ENCODE results near the gene ALDH1B1.
"Not testable (repeated sequence)": the region's sequence is repeated elsewhere in the genome, so short reads cannot be mapped to it uniquely, and the experiment has no call there.

The ALDH1B1 gene

GRCh38 chr9:38387751-38388150 is 4.8 kb upstream of the ALDH1B1 start:
- DNase-seq (ENCODE audit: low read depth) = no peak

GRCh38 chr9:38388283-38389223 is 3.9 kb upstream of the ALDH1B1 start:
- peak; percentile 23 for DNase-seq (ENCODE audit: low read depth)

- DNase-seq (ENCODE audit: low read depth) = no peak
Measured at GRCh38 chr9:38389313-38389712, 3.2 kb upstream of the ALDH1B1 start.

GRCh38 chr9:38390442-38390841 is 2.1 kb upstream of the ALDH1B1 start:
- DNase-seq (ENCODE audit: low read depth) = no peak

GRCh38 chr9:38390851-38391250 is 1.7 kb upstream of the ALDH1B1 start:
- no peak for DNase-seq (ENCODE audit: low read depth)

GRCh38 chr9:38391278-38392118 is 1.0 kb upstream of the ALDH1B1 start:
- DNase-seq (ENCODE audit: low read depth) = no peak

- no peak for DNase-seq (ENCODE audit: low read depth)
Measured at GRCh38 chr9:38393128-38393796, 760 bp downstream of the ALDH1B1 start.

GRCh38 chr9:38394416-38394815 is 1.9 kb downstream of the ALDH1B1 start:
- DNase-seq (ENCODE audit: low read depth) = no peak

GRCh38 chr9:38395653-38396370 is 3.3 kb downstream of the ALDH1B1 start:
- no peak for DNase-seq (ENCODE audit: low read depth)

- no peak for DNase-seq (ENCODE audit: low read depth)
Measured at GRCh38 chr9:38396371-38396671, 3.8 kb downstream of the ALDH1B1 start.

- DNase-seq (ENCODE audit: low read depth) = not testable (repeated sequence)
Measured at GRCh38 chr9:38399191-38399590, 6.7 kb downstream of the ALDH1B1 start.

- DNase-seq (ENCODE audit: low read depth) = no peak
Measured at GRCh38 chr9:38401994-38402393, 9.5 kb downstream of the ALDH1B1 start.

- no peak for DNase-seq (ENCODE audit: low read depth)
Measured at GRCh38 chr9:38404314-38404713, 11.8 kb downstream of the ALDH1B1 start.

GRCh38 chr9:38405785-38406184 is 13.3 kb downstream of the ALDH1B1 start:
- DNase-seq (ENCODE audit: low read depth) = no peak

- DNase-seq (ENCODE audit: low read depth) = no peak
Measured at GRCh38 chr9:38406476-38407186, 14.1 kb downstream of the ALDH1B1 start.

GRCh38 chr9:38408719-38409118 is 16.2 kb downstream of the ALDH1B1 start:
- no peak for DNase-seq (ENCODE audit: low read depth)

- no peak for DNase-seq (ENCODE audit: low read depth)
Measured at GRCh38 chr9:38412751-38413150, 20.2 kb downstream of the ALDH1B1 start.

GRCh38 chr9:38413283-38413682 is 20.8 kb downstream of the ALDH1B1 start:
- DNase-seq (ENCODE audit: low read depth) = no peak

- DNase-seq (ENCODE audit: low read depth) = no peak
Measured at GRCh38 chr9:38414040-38414723, 21.7 kb downstream of the ALDH1B1 start.

- DNase-seq (ENCODE audit: low read depth) = no peak
Measured at GRCh38 chr9:38415856-38416255, 23.4 kb downstream of the ALDH1B1 start.

- DNase-seq (ENCODE audit: low read depth) = no peak
Measured at GRCh38 chr9:38416461-38416860, 24.0 kb downstream of the ALDH1B1 start.

Data from fibroblast of the conjunctiva (primary cell).